KG1 (cell line): Measurements from ENCODE around the gene FBRSL1.

Experiments used
- DNase-seq: peaks from one replicate; lab custom pipeline; 2025; lab: John Stamatoyannopoulos, UW

The FBRSL1 gene

DNA sequence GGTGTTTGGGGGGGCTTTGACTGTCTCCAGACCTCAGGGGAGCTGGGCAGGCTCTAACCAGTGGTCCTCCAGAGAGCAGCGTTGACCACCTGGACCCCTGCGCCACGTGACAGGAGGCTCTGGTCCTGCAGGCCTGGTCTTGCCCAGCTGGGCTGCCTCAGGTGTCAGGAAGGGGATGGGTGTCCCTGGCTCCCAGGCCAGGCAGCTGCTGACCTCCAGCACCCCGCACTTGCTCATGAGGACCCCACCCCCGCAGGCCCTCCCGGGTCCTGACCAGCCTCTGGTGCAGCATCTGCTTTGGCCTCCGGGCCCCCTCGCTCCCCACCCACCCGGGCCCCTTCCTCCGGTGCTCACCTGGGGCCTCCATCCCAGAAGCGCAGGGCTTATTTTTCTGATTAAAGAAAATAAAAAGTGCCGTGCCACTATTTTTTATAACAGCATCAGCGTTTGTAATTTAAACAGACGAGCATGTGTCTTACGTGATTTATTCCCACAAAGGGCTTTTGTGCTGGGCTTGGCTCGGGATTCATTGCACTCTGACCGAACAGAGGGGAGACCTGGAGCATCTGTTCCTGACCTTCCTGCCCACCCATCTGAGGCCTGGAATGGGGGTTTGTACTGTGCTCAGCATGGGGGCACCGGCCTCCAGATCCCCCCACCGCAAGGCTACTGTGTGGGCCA, 21.7 kb downstream of the FBRSL1 start:
- no peak for DNase-seq

DNA sequence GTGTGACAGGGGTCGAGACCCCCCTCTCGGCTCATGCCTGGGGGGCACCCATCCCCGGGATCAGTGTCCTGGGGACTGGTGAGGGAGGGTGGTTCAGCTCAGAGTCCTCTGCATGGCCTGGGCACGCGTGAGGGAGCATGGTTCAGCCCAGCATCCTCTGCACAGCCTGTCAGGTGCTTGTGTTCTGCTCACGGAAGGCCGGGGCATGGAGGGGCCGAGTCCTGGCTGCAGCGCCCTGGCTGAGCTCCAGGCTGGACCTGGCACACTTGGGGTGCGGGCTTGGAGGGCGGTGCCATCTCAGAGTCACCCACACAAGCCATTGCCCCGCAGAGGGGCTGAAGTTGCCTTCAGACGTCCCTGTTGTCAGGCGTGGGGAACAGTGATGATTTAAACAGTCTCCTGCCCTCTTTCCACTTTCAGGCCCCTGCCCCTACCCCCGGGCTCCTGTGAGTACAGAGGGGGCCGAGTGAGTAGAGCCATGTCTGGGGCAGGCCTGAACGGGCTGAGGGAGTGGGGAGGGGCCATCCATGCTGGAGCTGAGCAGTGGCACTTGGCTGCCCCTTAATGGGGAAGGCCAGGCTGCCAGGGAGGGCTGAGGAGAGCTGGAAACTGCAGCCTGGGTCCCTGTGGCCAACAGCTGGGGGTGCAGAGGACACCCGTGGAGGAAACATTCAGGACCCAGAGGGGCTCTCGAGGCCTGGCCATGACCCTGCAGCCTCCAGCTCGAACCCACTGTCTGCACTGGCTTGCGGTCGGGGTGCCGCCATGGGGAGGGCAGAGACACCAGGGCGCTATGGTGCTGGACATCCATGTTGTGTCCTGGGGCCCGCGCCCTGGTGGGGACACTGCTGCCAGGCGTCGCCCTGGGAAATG, 22.5 kb downstream of the FBRSL1 start:
- DNase-seq: no peak

GRCh38 chr12:132513070-132513398, 23.1 kb downstream of the FBRSL1 start:
- DNase-seq: no peak

GRCh38 chr12:132513458-132514135, 23.6 kb downstream of the FBRSL1 start:
- no peak for DNase-seq

- DNase-seq: no peak
Observed at GRCh38 chr12:132514216-132514820, 24.4 kb downstream of the FBRSL1 start.

DNA sequence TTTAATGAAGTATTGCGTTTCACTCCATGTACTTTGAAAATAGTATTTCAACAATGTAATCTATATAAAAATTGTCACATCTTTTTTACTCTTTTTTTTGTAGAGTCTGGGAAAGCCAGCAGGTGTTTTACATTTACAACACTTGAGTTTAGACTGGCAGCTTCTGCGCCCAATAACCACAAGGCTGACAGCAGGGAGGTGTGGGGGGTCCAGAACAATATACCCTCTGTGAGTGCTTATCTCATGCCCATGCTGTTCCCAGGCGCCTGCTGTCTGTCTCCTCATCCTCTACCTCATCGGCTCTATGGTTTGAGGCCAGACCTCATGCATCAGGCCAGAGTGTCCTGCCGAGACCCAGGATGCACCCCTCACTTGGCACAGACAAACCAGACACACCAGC, 24.9 kb downstream of the FBRSL1 start:
- DNase-seq: no peak

DNA sequence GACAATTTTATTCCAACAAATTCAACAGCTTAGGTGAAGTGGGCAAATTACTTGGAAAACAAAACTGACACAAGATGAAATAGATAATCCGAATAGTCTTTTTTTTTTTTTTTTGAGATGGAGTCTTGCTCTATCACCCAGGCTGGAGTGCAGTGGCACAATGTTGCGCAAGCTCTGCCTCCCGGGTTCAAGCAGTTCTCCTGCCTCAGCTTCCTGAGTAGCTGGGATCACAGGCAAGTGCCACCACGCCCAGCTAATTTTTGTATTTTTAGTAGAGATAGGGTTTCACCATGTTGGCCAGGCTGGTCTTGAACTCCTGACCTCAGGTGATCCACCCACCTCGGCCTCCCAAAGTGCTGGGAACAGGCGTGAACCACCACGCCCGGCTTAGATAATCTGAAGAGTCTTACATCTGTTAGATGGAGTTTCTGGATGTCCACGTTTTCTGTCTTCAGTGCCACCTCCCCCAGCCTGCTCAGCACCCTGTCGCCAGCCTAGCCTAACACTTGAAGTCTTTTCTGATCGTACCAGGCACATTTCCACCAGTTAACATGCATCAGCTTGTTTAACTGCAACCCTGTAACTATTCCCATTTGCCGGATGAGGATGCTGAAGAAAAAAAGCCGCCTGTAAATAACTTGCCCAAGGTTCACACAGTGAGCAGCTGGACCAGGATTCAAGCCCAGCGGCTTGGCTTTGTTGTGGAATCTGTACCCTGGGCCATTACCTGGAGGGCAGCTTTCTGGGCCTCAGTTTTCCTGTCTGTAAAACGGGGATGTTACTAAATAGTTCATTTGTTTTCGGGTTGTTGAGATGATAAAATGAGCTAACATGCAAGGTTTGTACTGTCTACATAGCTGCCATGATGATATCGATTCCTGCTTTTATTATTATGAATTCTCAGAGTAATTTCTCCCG, 26.4 kb downstream of the FBRSL1 start:
- no peak for DNase-seq

- no peak for DNase-seq
Observed at GRCh38 chr12:132517013-132517739, 27.2 kb downstream of the FBRSL1 start.

DNA sequence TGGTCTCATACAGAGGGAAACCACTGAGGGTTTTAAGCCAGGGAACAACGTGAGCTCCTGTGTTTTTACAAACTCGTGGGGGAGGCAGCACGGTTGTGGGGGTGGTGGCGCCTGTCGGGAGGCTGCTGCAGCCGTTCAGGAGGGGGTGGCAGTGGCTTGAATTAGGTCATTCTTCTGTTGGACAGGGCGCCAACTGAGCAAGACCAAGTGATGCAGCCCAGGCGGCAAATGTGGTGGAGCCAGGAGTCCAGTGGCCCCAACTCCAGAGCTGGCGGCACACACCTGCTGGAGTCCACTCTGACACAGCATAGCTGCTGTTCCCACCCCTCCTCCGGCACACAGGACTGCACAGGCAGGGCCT, 27.8 kb downstream of the FBRSL1 start:
- DNase-seq: no peak

- no peak for DNase-seq
Observed at GRCh38 chr12:132518354-132518992, 28.5 kb downstream of the FBRSL1 start.

DNA sequence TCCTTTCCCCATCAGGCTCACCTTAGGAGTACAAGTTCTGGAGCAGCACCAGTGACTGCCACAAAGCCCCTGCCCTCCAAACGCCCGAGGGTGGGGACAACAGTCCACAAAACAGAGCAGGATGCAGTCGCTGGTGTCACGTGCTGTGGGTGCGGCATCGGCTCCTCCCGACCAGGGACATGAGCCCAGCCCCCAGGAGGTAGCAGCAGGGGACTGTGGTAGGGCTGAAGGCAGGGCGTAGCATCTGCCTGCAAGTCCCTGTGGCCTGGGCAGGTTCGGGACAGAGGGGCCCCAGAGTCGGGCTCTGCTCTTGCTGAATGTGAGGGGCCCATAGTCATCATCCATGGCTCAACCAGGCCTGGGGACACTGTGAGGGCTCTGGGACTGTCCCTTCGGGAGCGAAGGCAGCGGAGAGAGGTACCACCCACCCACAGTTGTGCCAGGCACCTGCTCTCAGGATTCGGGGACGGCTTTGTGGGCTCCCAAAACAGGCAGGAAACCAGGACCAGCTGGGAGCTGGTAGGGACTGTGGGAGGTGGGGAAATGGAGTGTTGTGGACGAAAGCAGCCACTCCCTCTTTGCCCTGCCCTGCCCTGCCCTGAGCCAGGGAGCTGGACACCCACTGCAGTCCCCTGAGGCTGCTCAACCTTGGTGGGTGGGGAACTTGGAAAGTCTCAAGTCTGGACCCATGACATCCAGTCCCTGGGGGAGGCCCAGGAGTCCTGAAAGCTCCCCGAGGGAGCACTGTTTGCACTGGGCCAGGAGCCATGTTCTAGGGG, 30.7 kb downstream of the FBRSL1 start:
- DNase-seq: no peak

DNA sequence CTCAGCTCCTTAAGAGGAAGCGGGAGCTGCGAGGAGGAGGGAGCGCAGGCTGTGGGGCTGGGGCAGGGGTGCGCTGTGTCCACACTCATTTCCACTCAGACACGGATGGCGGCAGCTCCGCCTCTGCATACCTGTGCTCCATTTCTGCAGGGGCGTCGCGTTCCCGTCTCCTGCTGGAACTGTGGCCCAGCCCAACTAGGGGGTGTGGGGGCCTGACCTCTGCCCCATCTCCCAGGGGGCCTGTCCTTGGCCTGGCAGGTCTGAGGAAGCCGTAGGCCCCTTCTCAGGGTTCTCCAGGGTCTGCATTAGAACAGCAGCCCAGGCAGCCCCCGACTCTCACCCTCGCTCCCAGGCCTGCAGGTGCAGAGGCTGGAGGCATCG, 31.2 kb downstream of the FBRSL1 start:
- DNase-seq: no peak

- DNase-seq: no peak
Observed at GRCh38 chr12:132521712-132522292, 31.9 kb downstream of the FBRSL1 start.

GRCh38 chr12:132522592-132523380, 32.8 kb downstream of the FBRSL1 start:
- DNase-seq: no peak

- no peak for DNase-seq
Observed at GRCh38 chr12:132523576-132524331, 33.8 kb downstream of the FBRSL1 start.

DNA sequence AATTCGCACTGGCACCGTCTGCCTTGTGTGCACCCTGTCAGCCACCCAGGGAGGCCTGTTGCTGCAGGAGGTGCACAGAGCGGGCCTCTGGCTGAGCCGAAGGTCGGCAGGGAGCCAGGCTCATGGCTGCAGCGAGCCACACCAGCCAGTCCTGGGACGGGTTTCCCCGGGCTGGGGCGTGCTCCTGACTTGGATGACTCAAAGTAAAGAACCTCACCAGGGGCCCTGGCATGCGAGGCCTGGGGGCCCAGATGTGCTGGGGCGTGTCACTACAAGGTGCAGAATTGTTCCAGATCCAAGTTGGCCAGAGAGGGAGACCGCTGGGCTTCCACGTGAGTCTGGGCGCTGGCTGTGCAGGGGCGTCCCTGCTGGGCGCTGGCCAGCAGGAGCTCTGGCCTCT, 34.5 kb downstream of the FBRSL1 start:
- DNase-seq: no peak

DNA sequence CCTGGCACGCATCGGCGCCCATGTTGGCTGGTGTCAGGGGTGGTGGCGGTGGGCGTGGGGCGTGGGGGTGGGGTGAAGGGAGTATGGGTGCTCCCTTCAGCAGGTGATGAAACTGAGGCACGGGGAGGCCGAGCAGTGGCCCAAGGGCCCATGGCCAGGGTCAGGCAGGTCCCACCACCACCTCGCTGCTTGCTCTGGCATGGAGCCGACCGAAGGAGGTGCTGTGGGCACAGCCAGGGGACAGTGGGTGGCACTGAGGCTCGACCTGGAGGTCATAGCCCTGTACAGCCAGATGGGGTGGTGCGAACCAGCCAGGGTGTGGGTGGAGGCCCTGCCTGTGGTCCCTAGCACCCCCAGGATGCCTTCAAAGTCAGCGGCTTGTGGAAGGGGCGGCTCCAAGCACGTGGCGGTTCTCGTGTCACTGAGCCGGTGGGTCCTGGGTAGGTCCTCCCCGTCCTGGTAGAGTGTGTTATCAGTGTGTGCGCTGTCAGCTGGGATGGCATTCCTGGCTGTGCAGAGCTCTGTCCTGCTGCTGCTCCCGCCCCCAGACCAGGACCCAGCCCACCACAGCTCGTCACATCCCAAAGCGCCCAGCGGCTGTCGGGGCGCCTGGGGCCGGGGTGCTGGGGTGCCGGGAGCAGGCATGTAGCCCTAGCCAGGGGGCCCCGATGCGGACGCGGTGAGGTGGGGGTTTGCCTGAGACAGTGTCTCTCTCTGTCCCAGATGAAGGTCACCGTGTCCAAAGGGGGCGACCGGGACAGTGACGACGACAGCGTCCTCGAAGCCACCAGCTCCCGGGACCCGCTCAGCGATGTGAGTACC, 35.3 kb downstream of the FBRSL1 start:
- no peak for DNase-seq
